Fibroblast of skin of right quadriceps (primary cell): ENCODE measurements around the gene PUSL1.

ENCODE experiments used
- DNase-seq: peaks from one replicate; pipeline ENCODE4 v3.0.0-alpha.2; 2013

The PUSL1 gene

GRCh38 chr1:1280782-1281481 is 27.5 kb upstream of the PUSL1 start:
- DNase-seq, result no peak

DNA sequence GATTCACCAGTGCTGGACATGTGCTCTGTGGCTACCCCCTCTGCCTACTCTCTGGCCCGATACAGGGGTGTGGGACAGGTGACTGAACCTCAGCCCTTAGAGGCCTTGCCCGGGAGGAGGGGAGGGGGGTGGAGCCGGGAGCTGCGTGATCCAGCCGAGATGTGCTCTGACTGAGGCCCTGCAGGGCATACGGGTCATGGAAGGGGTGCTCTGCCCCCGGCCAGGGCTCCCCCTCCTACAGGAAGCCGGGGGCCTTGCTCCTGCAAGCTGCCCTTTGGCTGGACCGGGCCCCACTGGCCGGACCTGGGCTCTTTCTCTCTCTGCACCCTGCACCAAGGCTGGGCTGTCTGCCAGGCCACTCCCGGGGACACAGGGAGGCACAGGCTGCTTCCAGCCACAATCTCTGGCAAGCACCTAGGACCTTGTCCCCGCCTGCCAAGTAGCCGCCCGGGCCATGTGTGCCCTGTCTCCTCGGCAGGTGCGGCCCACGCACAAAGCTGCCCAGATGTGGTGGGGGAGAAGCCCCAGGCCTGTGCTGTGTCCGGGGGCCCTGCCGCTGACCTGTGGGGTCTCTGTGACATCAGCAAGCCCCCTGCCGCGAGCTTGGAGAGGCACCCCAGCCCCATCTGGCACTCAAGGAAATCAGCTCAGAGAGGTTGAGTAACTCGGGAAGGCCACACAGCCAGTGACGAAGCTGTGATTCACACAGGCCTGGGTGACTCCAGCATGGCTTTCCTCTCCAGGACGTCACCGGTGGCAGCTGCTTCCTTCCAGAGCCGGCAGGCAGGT is 26.7 kb upstream of the PUSL1 start:
- no peak for DNase-seq

DNA sequence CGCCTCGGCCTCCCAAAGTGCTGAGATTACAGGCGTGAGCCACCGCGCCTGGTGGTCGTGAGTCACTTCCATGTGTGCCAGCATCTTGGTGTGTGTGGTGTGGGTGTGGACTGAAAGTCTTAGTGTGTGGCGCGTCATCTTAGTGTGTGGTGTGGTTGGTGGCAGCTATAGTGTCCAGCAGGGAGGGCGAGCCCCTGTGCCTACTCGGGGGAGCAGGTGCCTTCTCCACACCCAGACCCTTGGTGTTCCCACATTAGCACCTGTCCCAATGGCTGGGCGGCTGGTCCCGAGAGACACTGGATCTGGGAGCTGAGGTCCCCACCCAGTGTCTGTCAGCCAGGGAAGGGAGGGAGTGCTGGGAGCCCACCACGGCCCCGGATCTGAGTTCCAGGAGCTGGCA is 25.4 kb upstream of the PUSL1 start:
- no peak for DNase-seq

GRCh38 chr1:1283821-1284220 is 24.6 kb upstream of the PUSL1 start:
- no peak for DNase-seq

- DNase-seq, result no peak
These were observed 23.9 kb upstream of the PUSL1 start for GRCh38 chr1:1284221-1285101.

DNA sequence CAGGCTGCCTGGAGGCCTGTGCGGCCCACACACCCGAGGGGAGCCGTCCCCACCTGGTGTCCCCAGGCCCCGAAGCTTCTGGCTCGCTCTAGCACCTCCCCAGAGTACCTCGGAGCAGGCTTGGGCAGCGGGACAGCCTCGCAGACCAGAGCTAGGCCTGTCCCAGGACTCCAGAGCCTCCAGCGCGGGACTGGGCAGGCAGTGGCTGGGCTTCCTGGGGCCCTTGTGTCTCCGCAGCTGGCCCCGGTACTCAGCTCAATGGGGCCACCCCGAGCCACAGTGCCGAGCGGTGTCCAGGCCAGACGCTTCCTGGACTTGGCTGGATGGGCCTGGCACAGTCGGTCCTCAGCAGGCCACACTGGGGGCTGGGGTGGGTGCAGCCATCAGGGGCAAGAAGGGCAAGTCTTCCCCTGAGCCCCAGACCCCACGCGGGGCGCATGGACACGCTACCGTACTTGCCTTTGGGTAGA is 23.3 kb upstream of the PUSL1 start:
- DNase-seq, result no peak

DNA sequence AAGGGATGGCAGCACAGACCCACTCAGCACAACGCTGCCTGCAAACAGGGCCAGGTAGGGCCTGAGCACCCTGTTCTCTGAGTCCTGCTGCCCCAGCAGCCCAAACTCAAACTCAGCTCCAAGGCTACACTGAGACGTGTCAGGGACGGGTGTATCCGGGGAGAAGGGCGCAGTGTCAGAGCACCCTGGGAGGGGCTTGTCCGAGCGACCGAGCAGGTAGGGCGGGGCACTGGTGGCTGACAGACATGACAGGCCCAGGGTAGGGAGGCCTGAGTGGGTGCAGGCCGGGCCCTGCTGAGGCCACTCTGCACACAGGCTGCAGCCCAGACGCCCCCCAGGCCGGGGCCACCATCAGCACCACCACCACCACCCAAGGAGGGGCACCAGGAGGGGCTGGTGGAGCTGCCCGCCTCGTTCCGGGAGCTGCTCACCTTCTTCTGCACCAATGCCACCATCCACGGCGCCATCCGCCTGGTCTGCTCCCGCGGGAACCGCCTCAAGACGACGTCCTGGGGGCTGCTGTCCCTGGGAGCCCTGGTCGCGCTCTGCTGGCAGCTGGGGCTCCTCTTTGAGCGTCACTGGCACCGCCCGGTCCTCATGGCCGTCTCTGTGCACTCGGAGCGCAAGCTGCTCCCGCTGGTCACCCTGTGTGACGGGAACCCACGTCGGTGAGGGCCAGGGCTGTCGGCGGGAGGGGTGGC is 22.6 kb upstream of the PUSL1 start:
- DNase-seq, result no peak

DNA sequence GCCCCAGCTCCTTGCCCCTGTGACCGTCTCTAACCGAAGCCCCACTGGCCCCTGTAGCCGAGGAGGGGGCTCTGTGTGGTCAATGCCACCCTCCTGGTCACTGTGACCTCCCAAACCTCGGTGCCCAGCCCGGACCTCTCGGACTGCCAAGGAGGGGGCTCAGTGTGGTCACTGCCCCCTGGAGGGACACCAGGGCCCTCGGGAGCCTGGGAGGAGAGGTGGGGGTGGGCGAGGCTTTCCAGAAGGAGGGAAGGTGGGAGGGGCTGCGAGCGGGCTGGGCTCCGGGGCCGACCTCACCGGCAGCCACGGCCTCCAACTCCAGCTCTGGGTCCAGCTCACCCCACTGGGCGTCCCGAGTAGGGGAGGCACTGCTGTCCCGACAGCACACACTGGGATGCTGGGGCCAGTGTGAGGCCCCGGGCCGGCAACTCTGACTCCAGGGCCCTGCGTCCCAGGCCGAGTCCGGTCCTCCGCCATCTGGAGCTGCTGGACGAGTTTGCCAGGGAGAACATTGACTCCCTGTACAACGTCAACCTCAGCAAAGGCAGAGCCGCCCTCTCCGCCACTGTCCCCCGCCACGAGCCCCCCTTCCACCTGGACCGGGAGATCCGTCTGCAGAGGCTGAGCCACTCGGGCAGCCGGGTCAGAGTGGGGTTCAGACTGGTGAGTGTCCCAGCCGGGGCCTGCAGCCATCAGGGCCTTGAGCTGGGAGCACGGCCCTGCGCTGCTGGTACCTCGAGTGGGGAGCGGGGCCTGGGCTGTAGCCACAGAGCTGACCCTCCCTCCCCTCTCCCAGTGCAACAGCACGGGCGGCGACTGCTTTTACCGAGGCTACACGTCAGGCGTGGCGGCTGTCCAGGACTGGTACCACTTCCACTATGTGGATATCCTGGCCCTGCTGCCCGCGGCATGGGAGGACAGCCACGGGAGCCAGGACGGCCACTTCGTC is 21.8 kb upstream of the PUSL1 start:
- DNase-seq, result no peak

DNA sequence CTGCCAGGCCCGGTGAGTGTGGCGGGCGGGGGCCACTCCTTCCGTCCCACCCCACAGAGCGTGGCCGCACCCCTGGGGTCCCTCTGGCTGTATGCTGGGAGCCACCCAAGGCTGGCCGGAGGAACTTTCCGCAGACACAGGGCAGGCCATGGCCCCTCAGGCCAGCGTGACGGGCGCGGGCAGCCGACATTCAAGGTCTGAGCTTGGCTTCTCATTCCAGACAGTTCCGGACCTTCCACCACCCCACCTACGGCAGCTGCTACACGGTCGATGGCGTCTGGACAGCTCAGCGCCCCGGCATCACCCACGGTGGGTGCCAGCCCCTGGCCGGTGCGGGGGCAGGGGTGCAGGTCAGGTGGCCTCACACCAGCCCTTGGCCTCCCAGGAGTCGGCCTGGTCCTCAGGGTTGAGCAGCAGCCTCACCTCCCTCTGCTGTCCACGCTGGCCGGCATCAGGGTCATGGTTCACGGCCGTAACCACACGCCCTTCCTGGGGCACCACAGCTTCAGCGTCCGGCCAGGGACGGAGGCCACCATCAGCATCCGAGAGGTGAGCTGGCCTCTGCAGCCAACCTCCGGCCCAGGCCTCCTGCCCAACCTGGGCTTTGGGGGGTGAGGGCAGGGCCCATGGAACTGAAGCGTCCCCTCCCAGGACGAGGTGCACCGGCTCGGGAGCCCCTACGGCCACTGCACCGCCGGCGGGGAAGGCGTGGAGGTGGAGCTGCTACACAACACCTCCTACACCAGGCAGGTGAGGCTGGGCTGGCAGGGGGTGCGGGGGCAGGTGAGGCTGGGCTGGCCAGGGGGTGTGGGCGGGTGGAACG is 20.9 kb upstream of the PUSL1 start:
- DNase-seq, result no peak

DNA sequence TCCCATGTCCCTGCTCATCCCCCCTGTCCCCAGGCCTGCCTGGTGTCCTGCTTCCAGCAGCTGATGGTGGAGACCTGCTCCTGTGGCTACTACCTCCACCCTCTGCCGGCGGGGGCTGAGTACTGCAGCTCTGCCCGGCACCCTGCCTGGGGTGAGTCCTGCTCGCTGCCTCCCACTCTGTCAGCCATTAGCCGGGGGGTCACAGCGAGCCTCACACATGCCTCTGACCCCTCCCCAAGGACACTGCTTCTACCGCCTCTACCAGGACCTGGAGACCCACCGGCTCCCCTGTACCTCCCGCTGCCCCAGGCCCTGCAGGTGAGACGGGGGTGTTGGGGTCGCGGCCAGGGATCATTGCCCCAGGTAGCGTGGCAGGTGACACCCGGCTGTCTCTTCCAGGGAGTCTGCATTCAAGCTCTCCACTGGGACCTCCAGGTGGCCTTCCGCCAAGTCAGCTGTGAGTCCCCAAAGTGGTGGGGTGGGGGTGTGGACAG is 18.1 kb upstream of the PUSL1 start:
- peak; percentile 41 for DNase-seq

- DNase-seq, result no peak
These were observed 17.3 kb upstream of the PUSL1 start for GRCh38 chr1:1291023-1291528.

GRCh38 chr1:1291548-1292441 is 16.6 kb upstream of the PUSL1 start:
- DNase-seq, result peak; percentile 59

DNA sequence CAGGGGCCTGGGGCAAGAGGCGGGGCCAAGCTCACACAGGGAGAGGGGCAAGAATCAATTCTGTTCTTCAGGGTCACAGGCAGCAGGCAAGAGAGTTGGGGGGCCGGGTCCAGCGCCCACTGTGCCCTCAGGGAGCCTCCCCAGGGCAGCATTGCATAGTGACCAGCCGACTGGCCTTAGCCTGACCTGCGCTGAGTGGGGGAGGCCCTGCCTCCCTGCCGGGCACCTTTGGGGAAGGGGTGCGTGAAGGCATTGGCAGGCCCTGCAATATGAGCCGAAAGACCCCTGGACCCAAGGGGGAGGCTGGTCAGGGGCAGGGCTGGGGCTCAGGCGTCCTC is 16.0 kb upstream of the PUSL1 start:
- DNase-seq, result no peak

GRCh38 chr1:1292851-1293250 is 15.5 kb upstream of the PUSL1 start:
- no peak for DNase-seq

DNA sequence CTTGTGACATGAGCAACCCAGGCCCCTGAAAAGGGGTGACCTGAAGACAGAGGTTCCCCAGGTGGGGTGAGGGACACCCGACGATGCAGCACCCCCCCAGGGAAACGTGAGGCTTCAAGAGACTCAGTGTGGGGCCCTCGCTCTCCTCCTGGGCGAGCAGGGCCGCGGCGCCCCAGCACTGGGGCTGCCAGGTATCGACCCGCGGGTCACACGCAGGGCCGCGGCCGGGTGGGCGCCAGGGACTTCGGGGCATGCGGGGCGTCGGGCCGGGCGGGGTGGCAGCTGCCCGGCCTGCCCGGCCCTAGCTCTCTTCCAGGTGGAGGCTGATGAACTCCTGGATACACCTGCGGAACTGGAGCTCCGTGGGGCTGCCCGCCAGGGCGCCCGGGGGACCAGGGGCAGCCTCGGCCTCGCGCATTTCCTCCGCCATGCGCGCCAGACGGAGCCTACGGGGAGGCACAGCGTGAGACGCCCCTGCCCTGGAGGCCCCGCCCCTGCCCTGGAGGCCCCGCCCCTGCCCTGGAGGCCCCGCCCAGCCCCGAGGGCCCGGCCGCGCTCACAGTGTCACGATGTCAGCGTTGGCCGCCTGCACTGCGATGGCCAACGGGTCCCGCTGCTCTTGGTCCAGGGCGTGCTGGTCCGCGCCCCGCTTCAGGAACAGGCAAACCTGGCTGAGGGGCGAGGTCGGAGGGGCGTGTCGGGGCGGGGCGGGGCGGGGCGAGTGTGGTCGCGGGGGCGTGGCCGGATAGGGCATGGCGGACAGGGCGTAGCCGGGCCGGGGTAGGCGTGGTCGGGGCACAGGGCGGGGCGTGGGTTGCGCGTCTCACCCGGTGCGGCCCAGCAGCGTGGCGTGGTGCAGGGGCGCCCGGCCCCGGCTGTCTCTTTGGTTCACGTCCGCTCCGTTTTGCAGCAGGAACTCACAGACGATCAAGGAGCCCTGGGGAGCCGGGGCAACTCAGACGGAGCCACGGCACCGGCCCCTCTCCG is 14.8 kb upstream of the PUSL1 start:
- DNase-seq, result no peak

DNA sequence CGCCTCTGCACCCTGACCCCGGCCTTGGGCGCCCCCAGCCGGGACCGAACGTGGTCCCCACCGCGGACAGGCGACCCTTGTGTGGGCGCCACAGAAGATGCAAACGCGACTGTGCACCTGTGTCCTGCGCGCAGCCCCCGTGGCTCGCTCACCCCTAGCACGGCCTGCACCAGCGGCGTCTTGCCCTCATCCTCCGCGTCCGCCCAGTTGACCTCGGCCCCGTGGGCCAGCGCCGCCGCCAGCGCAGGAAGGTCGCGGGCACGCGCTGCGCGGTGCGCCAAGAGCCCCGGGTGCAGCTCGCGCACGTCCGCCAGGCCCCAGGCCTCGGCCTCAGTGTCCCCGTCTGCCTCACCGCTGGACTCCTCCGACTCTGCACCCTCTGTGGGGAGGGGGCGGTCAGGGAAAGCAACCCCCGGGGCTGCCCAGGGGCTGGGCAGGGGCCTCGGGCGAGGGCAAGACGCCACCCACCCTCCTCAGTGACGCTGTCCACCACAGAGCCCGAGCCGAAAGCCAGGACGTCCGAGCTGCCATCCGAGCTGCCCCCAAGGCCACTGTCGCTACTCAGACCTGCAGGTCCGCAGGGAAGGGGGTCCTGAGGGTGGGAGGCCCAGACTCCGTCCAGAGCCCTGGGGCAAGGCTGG is 14.0 kb upstream of the PUSL1 start:
- no peak for DNase-seq

- no peak for DNase-seq
These were observed 13.1 kb upstream of the PUSL1 start for GRCh38 chr1:1295154-1295923.
